Ascending aorta (tissue), 2 donors: ENCODE results near the gene PSAPL1. TPM values are rescaled to one million over a fixed set of nuclear protein-coding genes. Genes with fewer than 3 reads are reported as not detected.
A peak's percentile ranks its signal among the peaks of the same experiment; 100 is the strongest.

Experiments
- DNase-seq, 2 donors: peaks; one replicate each; pipeline ENCODE4 v3.0.0-alpha.2; 2019; ENCODE audit warnings: low spot score in 2 of 2
- H3K27ac ChIP-seq, 2 donors: fragments of 200-600 bp; sonication (generic); one replicate each; pipeline ENCODE4 v1.5.1; 2016 to 2017; ENCODE audit warnings: mild to moderate bottlenecking in 1 of 2
- H3K27me3 ChIP-seq: fragments of 200-600 bp; sonication (generic); one replicate; pipeline ENCODE4 v1.5.1; 2017
- H3K36me3 ChIP-seq, 2 donors: fragments of 200-600 bp; sonication (generic); one replicate each; pipeline ENCODE4 v1.5.1; 2016
- H3K4me1 ChIP-seq, 2 donors: fragments of 200-600 bp; sonication (generic); one replicate each; pipeline ENCODE4 v1.5.1; 2016 to 2017; ENCODE audit warnings: mild to moderate bottlenecking in 1 of 2
- H3K4me3 ChIP-seq, 2 donors: fragments of 200-600 bp; sonication (generic); one replicate each; pipeline ENCODE4 v1.5.1; 2016 to 2017; ENCODE audit warnings: mild to moderate bottlenecking in 1 of 2
- H3K9me3 ChIP-seq, 2 donors: fragments of 200-600 bp; sonication (generic); one replicate each; pipeline ENCODE4 v1.5.1; 2016
- intact Hi-C: fragments of 100-400 bp; cut with DNase I; formaldehyde crosslinking; loops from one replicate; pipeline ENCODE4 v1.15.1; 2023
- total RNA-seq: library from RNA; depleted of rRNA; stranded (reverse); fragments of >200 nt; gene quantifications from one replicate; pipeline ENCODE4 v1.1.0, GENCODE V29; 2016
- TF ChIP-seq, protein P1 (sequence below), 3 experiments: fragments of 200-600 bp in 2 of 3; fragments of 450-650 bp in 1 of 3; sonication (generic) in 2 of 3; IDR thresholded peaks; one replicate each; pipeline ENCODE4 v1.5.1; 2016 to 2019; ENCODE audit warnings: antibody characterized with exemption in 3 of 3, mild to moderate bottlenecking in 1 of 3, moderate library complexity in 1 of 3

Gene PSAPL1
- total RNA-seq, 1 donor from 2014 or later, result not detected

DNA sequence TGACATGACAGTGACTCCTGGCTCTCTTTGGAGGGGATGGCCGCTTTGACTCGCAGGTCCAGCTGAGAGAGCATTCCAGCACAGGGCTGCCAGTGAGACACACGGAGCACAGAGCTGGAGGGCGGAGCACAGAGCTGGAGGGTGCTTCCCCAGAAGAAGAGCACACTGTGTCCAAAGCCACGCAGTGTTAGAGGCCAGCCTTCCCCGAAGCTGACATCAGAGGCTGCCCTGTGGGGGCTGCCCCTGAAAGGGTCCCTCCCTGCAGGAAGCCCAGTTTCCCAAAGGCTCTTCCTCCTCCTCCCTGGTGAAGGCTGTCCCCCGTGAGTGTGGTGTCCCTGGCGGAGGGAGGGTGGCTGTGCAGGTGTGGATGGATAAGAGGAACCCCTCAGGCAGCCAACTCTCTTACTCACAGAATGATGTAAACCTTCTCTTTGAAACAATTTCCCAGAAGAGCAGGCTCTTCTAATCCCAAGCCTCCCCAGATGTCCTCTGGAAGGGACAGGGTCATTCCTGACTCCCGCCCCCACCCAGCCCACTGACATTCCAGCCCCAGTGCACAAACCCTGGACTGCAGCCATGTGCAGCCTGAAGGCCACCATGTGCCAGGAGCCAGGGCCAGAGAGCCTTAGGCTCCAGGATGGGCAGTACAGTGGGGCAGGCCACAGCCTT is 53.4 kb downstream of the PSAPL1 start:
- Histone ChIP-seq H3K27me3 (no peaks in the 10 kb centered on the region), H3K4me1 (no peaks in the 10 kb centered on the region), H3K27ac (no peak overlapping the region), H3K36me3 (no peaks in the 10 kb centered on the region), H3K9me3 (no peaks in the 10 kb centered on the region), H3K4me3 (no peak overlapping the region)
- intact Hi-C loops, result no loop called here
- TF ChIP-seq, protein P1, sequence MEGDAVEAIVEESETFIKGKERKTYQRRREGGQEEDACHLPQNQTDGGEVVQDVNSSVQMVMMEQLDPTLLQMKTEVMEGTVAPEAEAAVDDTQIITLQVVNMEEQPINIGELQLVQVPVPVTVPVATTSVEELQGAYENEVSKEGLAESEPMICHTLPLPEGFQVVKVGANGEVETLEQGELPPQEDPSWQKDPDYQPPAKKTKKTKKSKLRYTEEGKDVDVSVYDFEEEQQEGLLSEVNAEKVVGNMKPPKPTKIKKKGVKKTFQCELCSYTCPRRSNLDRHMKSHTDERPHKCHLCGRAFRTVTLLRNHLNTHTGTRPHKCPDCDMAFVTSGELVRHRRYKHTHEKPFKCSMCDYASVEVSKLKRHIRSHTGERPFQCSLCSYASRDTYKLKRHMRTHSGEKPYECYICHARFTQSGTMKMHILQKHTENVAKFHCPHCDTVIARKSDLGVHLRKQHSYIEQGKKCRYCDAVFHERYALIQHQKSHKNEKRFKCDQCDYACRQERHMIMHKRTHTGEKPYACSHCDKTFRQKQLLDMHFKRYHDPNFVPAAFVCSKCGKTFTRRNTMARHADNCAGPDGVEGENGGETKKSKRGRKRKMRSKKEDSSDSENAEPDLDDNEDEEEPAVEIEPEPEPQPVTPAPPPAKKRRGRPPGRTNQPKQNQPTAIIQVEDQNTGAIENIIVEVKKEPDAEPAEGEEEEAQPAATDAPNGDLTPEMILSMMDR (IDR thresholded peaks at IDR 0.05), result no peak
- DNase-seq, result peak in 1 of 2 donors; percentile 59

Other genes with a start within 250 kb of the PSAPL1 start
- 0.32 TPM for gene SORCS2, start 242.4 kb downstream of the PSAPL1 start, total RNA-seq